ENCODE data around the gene AACS.
"Not testable (repeated sequence)": the region's sequence is repeated elsewhere in the genome, so short reads cannot be mapped to it uniquely, and the experiment has no call there.

AACS gene

GRCh38 chr12:125068391-125068790 lies 3.2 kb downstream of the AACS start:
- in situ Hi-C loops (cut with HindIII; ENCODE audit: low sequenced_read_pairs) = no loop called here
- DNase-seq (ENCODE audit: low read depth, low spot score) = no peak
- H3K4me3 ChIP-seq (ENCODE audit: low read depth, low read length) = no peak overlapping the region
- no peak for TF ChIP-seq CTCF (IDR thresholded peaks at IDR 0.05; ENCODE audit: low read depth, low read length)

- in situ Hi-C loops (cut with HindIII; ENCODE audit: low sequenced_read_pairs) = no loop called here
Observed at GRCh38 chr12:125069616-125070015, 4.4 kb downstream of the AACS start.

GRCh38 chr12:125070112-125070511 lies 4.9 kb downstream of the AACS start:
- TF ChIP-seq CTCF (IDR thresholded peaks at IDR 0.05; ENCODE audit: low read depth, low read length) = peak; percentile 12
- in situ Hi-C loops (cut with HindIII; ENCODE audit: low sequenced_read_pairs) = no loop called here
- no peak for DNase-seq (ENCODE audit: low read depth, low spot score)
- no peak overlapping the region for H3K4me3 ChIP-seq (ENCODE audit: low read depth, low read length)

More at GRCh38 chr12:125069616-125070015, 4.4 kb downstream of the AACS start:
- no peak for TF ChIP-seq CTCF (IDR thresholded peaks at IDR 0.05; ENCODE audit: low read depth, low read length)
- DNase-seq (ENCODE audit: low read depth, low spot score) = no peak
- no peak overlapping the region for H3K4me3 ChIP-seq (ENCODE audit: low read depth, low read length)

- TF ChIP-seq CTCF (IDR thresholded peaks at IDR 0.05; ENCODE audit: low read depth, low read length) = no peak
- no peak overlapping the region for H3K4me3 ChIP-seq (ENCODE audit: low read depth, low read length)
- in situ Hi-C loops (cut with HindIII; ENCODE audit: low sequenced_read_pairs) = no loop called here
- DNase-seq (ENCODE audit: low read depth, low spot score) = no peak
Observed at GRCh38 chr12:125070661-125071390, 5.6 kb downstream of the AACS start.

- TF ChIP-seq CTCF (IDR thresholded peaks at IDR 0.05; ENCODE audit: low read depth, low read length) = no peak
- H3K4me3 ChIP-seq (ENCODE audit: low read depth, low read length) = no peak overlapping the region
- no peak for DNase-seq (ENCODE audit: low read depth, low spot score)
- in situ Hi-C loops (cut with HindIII; ENCODE audit: low sequenced_read_pairs) = no loop called here
Observed at GRCh38 chr12:125071456-125071855, 6.2 kb downstream of the AACS start.

- TF ChIP-seq CTCF (IDR thresholded peaks at IDR 0.05; ENCODE audit: low read depth, low read length) = no peak
- no peak for DNase-seq (ENCODE audit: low read depth, low spot score)
- H3K4me3 ChIP-seq (ENCODE audit: low read depth, low read length) = no peak overlapping the region
- in situ Hi-C loops (cut with HindIII; ENCODE audit: low sequenced_read_pairs) = no loop called here
Observed at GRCh38 chr12:125072496-125072895, 7.3 kb downstream of the AACS start.

- in situ Hi-C loops (cut with HindIII; ENCODE audit: low sequenced_read_pairs); DNase-seq (ENCODE audit: low read depth, low spot score); H3K4me3 ChIP-seq (ENCODE audit: low read depth, low read length): not testable (repeated sequence)
Observed at GRCh38 chr12:125074294-125074693, 9.1 kb downstream of the AACS start.
